Duodenal mucosa (tissue), 2 donors: ENCODE measurements around the gene RBM38.

Experiments
- H3K27ac ChIP-seq: one replicate; pipeline ENCODE4 v1.7.0; 2013; ENCODE audit warnings: low read depth, low read length
- H3K27me3 ChIP-seq, 2 donors: one replicate each; pipeline ENCODE4 v1.7.0; 2013; ENCODE audit warnings: low read length in 2 of 2, control low read depth in 1 of 2; ENCODE audit not compliant: insufficient read depth in 2 of 2, control insufficient read depth in 1 of 2
- H3K36me3 ChIP-seq, 2 donors: one replicate each; pipeline ENCODE4 v1.7.0; 2013; ENCODE audit warnings: low read length in 2 of 2, control low read depth in 1 of 2; ENCODE audit not compliant: insufficient read depth in 2 of 2, control insufficient read depth in 1 of 2
- H3K4me1 ChIP-seq, 2 donors: one replicate each; pipeline ENCODE4 v1.7.0; 2013; ENCODE audit warnings: low read length in 2 of 2, control low read depth in 1 of 2; ENCODE audit not compliant: insufficient read depth in 2 of 2, control insufficient read depth in 1 of 2
- H3K4me3 ChIP-seq, 2 donors: one replicate each; pipeline ENCODE4 v1.7.0; 2013; ENCODE audit warnings: low read length in 2 of 2, low read depth in 1 of 2
- H3K9ac ChIP-seq, 2 donors: one replicate each; pipeline ENCODE4 v1.7.0; 2013; ENCODE audit warnings: low read length in 2 of 2, low read depth in 1 of 2
- H3K9me3 ChIP-seq, 2 donors: one replicate each; pipeline ENCODE4 v1.7.0; 2013; ENCODE audit warnings: low read length in 2 of 2, control low read depth in 1 of 2; ENCODE audit not compliant: control insufficient read depth in 1 of 2

RBM38 gene

DNA sequence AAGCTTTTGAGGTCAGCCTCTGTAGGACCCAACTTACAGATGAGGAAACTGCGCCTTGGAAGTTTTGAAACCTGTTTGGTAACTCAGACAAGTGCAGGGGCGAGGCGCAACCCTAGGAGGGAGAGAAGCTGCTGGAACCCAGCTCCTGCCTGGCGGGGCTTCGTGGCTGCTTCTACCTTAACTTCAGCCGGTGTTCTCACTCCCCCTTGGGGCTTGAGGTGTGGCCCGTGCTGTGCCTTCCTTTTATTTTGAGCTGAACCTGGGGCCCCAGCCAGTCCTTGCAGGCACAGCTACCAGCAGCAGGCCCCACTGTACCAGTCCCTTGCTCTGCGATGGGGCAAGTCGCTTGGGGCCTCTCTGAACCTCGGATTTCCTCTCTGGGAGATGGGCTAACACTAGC is 12.0 kb downstream of the RBM38 start:
- H3K36me3 ChIP-seq, result peaks cover 8 to 54% of the 10 kb centered on the region in 2 donors

DNA sequence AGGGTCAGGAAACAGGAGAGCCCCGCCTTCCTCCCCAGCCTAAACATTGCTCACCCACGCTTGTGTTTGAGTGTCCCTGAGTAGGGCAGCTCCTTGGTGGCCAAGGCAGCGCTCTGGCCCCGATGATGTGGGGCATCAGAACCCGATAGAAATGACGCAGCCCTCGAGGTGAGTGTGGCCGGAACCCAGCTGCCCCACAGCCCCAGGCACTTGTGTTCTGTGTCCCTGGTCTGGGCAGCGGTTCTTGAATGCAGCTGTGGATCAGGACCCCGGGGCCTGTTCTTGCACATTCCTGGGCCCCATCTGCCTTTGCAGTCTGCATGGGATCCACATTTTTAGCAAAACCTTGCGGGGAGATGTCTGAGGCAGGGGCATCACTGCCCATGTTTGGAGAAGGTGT is 12.8 kb downstream of the RBM38 start:
- Histone ChIP-seq H3K36me3 (peaks cover 8 to 61% of the 10 kb centered on the region in 2 donors), H3K4me3 (no peak overlapping the region), H3K27me3 (no peaks in the 10 kb centered on the region), H3K9me3 (no peaks in the 10 kb centered on the region), H3K27ac (no peak overlapping the region), H3K4me1 (peaks cover 17 to 18% of the 10 kb centered on the region in 2 donors), H3K9ac (no peak overlapping the region)

More for the DNA sequence above, 12.0 kb downstream of the RBM38 start:
- H3K27ac ChIP-seq, result no peak overlapping the region
- H3K4me1 ChIP-seq, result peaks cover 24 to 26% of the 10 kb centered on the region in 2 donors
- H3K9ac ChIP-seq, result no peak overlapping the region
- no peak overlapping the region for H3K4me3 ChIP-seq
- H3K27me3 ChIP-seq, result no peaks in the 10 kb centered on the region
- H3K9me3 ChIP-seq, result no peaks in the 10 kb centered on the region

DNA sequence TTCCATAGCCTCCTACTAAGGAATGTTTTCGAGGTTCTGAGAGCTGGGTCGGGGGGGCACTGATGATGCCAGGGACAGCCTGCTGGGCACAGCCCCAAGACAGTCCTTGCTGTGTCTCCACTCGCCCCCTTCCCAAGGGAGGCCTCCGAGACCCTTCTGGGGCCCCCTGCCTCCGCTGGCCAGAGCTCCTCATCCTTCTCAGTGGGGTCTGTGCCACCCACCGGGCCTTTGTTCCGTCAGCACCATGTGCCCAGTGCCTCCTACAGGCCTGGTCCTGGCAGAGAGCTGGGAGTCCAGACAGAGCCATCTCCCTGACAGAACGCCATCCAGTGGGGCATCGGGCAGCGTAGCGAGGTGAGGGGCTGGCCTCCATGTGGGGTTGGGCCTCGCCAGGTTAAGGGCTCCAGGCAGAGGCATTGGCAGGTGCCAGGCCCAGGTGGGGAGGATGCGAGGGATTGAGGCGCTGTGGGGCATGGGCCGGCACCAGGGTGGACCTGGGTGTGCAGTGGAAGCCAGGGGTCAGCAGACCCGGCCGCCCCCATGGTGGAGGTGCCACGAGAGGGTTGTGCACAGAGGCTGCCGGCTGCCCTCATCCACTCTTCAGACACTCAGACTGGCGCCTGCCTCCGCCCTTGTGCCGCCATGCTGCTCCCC is 13.3 kb downstream of the RBM38 start:
- Histone ChIP-seq H3K4me3 (no peak overlapping the region), H3K27ac (no peak overlapping the region), H3K4me1 (peaks cover 11 to 13% of the 10 kb centered on the region in 2 donors), H3K9ac (no peak overlapping the region), H3K36me3 (peaks cover 8 to 61% of the 10 kb centered on the region in 2 donors), H3K27me3 (no peaks in the 10 kb centered on the region), H3K9me3 (no peaks in the 10 kb centered on the region)

DNA sequence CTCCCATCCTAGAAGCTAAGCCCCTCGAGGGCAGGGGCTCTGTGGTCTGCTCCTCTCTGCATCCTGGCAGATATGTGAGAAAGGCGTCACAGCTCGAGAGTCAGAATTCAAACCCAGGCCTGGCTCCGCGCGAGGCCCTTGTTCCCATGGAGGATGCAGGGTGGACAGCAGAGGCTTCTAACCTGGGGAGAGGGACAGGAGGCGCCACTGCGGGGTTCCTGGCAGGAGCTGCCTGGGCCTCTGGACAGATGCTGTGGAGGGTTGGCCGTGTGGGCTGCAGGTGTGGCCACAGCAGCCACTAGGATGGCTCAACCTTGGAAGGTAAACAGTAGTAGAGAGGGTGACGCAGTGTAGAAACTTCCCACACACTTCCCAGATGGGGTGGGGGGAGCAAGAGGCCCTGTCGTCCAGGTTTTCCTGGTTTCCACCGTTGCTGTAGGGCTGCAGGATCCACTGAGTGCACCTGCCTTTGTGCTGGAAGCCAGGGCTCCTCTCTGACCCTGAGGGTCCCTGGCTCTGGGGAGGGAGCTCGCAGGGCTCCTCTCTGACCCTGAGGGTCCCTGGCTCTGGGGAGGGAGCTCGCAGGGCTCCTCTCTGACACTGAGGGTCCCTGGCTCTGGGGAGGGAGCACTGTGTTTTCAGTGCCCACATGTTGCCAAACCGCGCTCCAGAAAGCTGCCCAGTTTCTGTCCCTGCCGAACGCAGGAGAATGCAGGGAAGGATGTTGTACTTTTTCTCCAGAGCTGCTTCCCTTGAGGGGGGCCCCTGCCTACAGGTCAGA is 14.2 kb downstream of the RBM38 start:
- Histone ChIP-seq H3K4me3 (no peak overlapping the region), H3K27me3 (no peaks in the 10 kb centered on the region), H3K4me1 (peaks cover 2 to 4% of the 10 kb centered on the region in 2 donors), H3K36me3 (peaks cover 8 to 61% of the 10 kb centered on the region in 2 donors), H3K9me3 (no peaks in the 10 kb centered on the region), H3K27ac (no peak overlapping the region), H3K9ac (no peak overlapping the region)

DNA sequence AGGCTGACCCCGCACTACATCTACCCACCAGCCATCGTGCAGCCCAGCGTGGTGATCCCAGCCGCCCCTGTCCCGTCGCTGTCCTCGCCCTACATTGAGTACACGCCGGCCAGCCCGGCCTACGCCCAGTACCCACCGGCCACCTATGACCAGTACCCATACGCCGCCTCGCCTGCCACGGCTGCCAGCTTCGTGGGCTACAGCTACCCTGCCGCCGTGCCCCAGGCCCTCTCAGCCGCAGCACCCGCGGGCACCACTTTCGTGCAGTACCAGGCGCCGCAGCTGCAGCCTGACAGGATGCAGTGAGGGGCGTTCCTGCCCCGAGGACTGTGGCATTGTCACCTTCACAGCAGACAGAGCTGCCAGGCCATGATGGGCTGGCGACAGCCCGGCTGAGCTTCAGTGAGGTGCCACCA is 16.4 kb downstream of the RBM38 start:
- H3K36me3 ChIP-seq, result peaks cover 8 to 48% of the 10 kb centered on the region in 2 donors
- no peak overlapping the region for H3K27ac ChIP-seq
- H3K4me1 ChIP-seq, result no peaks in the 10 kb centered on the region
- H3K4me3 ChIP-seq, result no peak overlapping the region
- H3K9ac ChIP-seq, result no peak overlapping the region
- H3K27me3 ChIP-seq, result no peaks in the 10 kb centered on the region
- H3K9me3 ChIP-seq, result no peaks in the 10 kb centered on the region

DNA sequence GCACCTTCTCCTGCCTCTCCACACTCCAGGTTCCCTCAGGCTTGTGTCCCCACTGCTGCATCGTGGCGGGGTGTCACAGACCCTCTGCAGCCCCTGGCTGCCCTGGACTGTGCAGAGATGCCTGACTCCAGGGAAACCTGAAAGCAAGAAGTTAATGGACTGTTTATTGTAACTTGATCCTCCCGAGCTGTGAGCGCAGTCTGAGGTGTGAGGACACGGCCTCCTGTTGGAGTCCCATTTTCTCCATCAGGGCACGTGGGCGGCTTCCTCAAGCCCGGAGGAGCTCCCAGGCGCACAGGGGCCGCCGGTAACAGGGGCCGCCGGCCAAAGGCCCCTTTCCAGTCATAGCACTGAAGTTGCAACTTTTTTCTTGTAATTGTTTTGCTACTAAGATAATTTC is 16.9 kb downstream of the RBM38 start:
- Histone ChIP-seq H3K4me3 (no peak overlapping the region), H3K36me3 (peaks cover 8 to 43% of the 10 kb centered on the region in 2 donors), H3K4me1 (no peaks in the 10 kb centered on the region), H3K9ac (no peak overlapping the region), H3K9me3 (no peaks in the 10 kb centered on the region), H3K27ac (no peak overlapping the region), H3K27me3 (no peaks in the 10 kb centered on the region)

DNA sequence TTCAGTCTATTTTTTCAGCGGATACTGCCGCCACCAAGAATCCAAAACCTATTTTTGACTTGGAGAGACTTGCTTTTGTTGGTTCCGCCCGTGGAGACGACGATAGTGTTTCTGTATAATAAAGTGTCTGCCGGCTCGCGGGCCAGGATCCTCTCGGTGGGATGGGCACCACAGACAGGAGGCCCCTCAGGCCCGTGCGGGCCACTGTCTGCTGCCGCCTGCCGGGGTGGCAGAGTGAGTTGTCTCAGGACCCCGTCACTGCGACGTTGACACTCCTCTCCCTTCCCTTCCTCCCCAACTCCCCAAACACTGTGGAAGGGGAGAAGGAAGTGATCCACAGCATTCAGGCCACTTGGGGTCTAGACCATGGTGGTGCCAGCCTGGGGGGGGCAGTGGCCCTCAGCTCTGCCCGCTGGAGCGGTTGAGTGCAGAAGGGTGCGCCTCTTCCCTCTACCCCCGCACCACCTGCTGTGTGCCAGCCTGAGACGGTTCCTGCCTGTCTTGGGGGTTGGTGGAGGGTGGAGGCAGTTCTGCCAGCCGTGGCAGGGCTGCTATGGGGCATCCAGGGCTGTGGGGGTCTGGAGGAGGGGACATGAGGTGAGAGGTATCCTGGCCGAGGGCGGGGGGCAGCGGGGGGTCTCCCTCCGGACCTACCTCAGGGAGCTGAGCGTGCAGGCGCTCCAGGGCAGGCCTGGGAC is 17.5 kb downstream of the RBM38 start:
- Histone ChIP-seq H3K9ac (no peak overlapping the region), H3K4me3 (no peak overlapping the region), H3K9me3 (no peaks in the 10 kb centered on the region), H3K36me3 (peaks cover 8 to 41% of the 10 kb centered on the region in 2 donors), H3K4me1 (no peaks in the 10 kb centered on the region), H3K27me3 (no peaks in the 10 kb centered on the region), H3K27ac (no peak overlapping the region)

DNA sequence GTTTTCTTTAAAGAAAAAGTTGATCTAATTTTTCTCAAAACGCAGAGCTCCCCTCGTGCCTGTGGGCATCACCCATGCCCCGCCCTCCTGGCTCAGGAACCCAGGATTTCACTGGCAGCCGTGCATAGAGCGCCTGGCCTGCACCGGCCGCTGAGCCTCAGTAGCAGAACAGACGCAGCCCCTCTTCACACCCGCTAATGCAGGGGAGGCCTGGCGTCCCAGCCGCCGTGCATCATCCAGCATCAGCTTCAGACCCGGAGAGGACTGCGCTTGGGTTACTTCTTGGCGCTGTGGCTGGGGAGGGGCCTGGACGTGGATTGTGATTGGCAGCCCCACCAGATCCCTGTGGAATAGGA is 18.1 kb downstream of the RBM38 start:
- Histone ChIP-seq H3K9ac (no peak overlapping the region), H3K27ac (no peak overlapping the region), H3K27me3 (no peaks in the 10 kb centered on the region), H3K4me1 (no peaks in the 10 kb centered on the region), H3K9me3 (no peaks in the 10 kb centered on the region), H3K36me3 (peaks cover 8 to 35% of the 10 kb centered on the region in 2 donors), H3K4me3 (no peak overlapping the region)

DNA sequence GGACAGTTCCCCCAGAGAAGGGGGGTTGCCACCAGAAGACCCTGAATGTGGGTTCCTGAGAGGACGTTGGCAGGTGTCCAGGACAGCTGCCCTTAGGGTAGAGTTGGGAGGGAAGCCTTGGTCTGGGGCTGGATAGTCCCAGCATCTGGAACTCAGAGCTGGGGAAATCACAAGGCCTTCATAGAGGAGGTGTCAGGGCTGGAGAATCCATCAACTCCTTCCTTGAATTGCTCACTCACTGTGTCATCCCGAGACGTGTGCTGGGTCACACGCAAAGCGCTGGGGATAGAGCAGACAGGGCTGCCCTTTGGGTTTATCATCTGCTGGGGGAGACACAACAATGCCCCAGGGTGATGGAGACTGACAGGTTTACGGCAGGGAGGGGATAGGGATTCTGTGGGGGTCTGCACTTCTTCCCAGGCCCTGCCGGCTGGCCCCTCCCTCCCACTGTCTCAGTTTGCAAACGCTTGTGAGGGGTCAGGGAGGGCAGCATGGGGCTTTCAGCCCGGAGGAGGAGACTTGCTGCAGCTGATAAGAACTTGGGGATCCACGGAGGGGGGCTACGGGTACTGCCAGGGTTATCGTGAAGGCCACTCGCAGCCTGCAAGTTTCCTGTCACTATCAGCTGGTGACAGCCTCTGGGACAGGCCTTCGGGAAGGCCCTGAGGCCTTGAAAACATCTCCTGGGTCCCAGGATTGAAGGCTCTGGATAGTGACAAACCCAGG is 18.6 kb downstream of the RBM38 start:
- Histone ChIP-seq H3K27me3 (no peaks in the 10 kb centered on the region), H3K36me3 (peaks cover 8 to 30% of the 10 kb centered on the region in 2 donors), H3K4me1 (no peaks in the 10 kb centered on the region), H3K4me3 (no peak overlapping the region), H3K27ac (no peak overlapping the region), H3K9ac (no peak overlapping the region), H3K9me3 (no peaks in the 10 kb centered on the region)
